DOHH2 (cell line): ENCODE results near the gene TESK2.

Experiments
- H3F3A ChIP-seq: fragments of 200-600 bp; sonication (generic), shearing (Covaris generic); 2 replicates; pipeline ENCODE4 v1.6.0; 2016; ENCODE audit warnings: antibody characterized with exemption, mild to moderate bottlenecking; ENCODE audit not compliant: control insufficient read depth, insufficient read depth
- H3K27ac ChIP-seq: fragments of 200-600 bp; sonication (generic); 2 replicates; pipeline ENCODE4 v1.5.1; 2014; ENCODE audit warnings: low read depth, mild to moderate bottlenecking, low read length, moderate library complexity
- H3K27me3 ChIP-seq: fragments of 200-600 bp; sonication (generic); 2 replicates; pipeline ENCODE4 v1.6.1; 2014; ENCODE audit warnings: mild to moderate bottlenecking, low read length, mixed read lengths; ENCODE audit not compliant: control insufficient read depth
- H3K36me3 ChIP-seq: fragments of 200-600 bp; sonication (generic); 2 replicates; pipeline ENCODE4 v1.6.1; 2014; ENCODE audit warnings: mild to moderate bottlenecking, low read length, moderate library complexity, mixed read lengths; ENCODE audit not compliant: control insufficient read depth
- H3K4me1 ChIP-seq: fragments of 200-600 bp; sonication (generic); 2 replicates; pipeline ENCODE4 v1.6.1; 2014; ENCODE audit warnings: mild to moderate bottlenecking, low read length, mixed read lengths; ENCODE audit not compliant: control insufficient read depth
- H3K4me2 ChIP-seq: fragments of 200-600 bp; sonication (generic); 2 replicates; pipeline ENCODE4 v1.6.0; 2014; ENCODE audit warnings: mild to moderate bottlenecking, low read length, moderate library complexity
- H3K4me3 ChIP-seq: fragments of 200-600 bp; sonication (generic); 2 replicates; pipeline ENCODE4 v1.5.1; 2014; ENCODE audit warnings: mild to moderate bottlenecking, low read length, mixed read lengths
- H3K79me2 ChIP-seq: fragments of 200-600 bp; sonication (generic); 2 replicates; pipeline ENCODE4 v1.6.1; 2014; ENCODE audit warnings: mild to moderate bottlenecking, low read length, mixed read lengths; ENCODE audit not compliant: control insufficient read depth
- H3K9me2 ChIP-seq: fragments of 200-600 bp; sonication (generic); replicated peaks from 2 replicates; pipeline ENCODE4 v1.6.1; 2014; ENCODE audit warnings: mild to moderate bottlenecking, low read length, mixed read lengths; ENCODE audit not compliant: control insufficient read depth
- H3K9me3 ChIP-seq: fragments of 200-600 bp; sonication (generic); 2 replicates; pipeline ENCODE4 v1.6.1; 2014; ENCODE audit warnings: antibody characterized with exemption, low read length, mixed read lengths; ENCODE audit not compliant: control insufficient read depth, insufficient read depth
- H4K20me1 ChIP-seq: fragments of 200-600 bp; sonication (generic); 2 replicates; pipeline ENCODE4 v1.6.0; 2014; ENCODE audit warnings: low read depth, mild to moderate bottlenecking, antibody characterized with exemption, low read length, moderate library complexity; ENCODE audit not compliant: control insufficient read depth, insufficient read depth
- EZH2phosphoT487 ChIP-seq: fragments of 200-600 bp; sonication (generic); IDR thresholded peaks from 2 replicates; pipeline ENCODE4 v1.6.1; 2017; ENCODE audit warnings: borderline replicate concordance, mild to moderate bottlenecking, antibody characterized with exemption, low read length, moderate library complexity, mixed read lengths
- TF ChIP-seq, protein P1 (sequence below): fragments of 200-600 bp; sonication (generic); IDR thresholded peaks from one replicate; pipeline ENCODE4 v1.5.1; 2014; ENCODE audit warnings: antibody characterized with exemption, mild to moderate bottlenecking, low read depth, low read length; ENCODE audit not compliant: poor library complexity, severe bottlenecking

TESK2 gene

GRCh38 chr1:45380730-45381129 is 110.2 kb downstream of the TESK2 start:
- Histone ChIP-seq H3K4me2 (no peak overlapping the region), H4K20me1 (no peaks in the 10 kb centered on the region), H3K9me2 (no peaks in the 10 kb centered on the region), H3K4me3 (no peak overlapping the region), H3K9me3 (no peaks in the 10 kb centered on the region), H3K4me1 (no peaks in the 10 kb centered on the region), H3K27me3 (no peaks in the 10 kb centered on the region), H3K36me3 (no peaks in the 10 kb centered on the region), H3F3A (no peaks in the 10 kb centered on the region), H3K79me2 (no peaks in the 10 kb centered on the region), H3K27ac (no peak overlapping the region)
- no peak for TF ChIP-seq EZH2phosphoT487
- TF ChIP-seq, protein P1, sequence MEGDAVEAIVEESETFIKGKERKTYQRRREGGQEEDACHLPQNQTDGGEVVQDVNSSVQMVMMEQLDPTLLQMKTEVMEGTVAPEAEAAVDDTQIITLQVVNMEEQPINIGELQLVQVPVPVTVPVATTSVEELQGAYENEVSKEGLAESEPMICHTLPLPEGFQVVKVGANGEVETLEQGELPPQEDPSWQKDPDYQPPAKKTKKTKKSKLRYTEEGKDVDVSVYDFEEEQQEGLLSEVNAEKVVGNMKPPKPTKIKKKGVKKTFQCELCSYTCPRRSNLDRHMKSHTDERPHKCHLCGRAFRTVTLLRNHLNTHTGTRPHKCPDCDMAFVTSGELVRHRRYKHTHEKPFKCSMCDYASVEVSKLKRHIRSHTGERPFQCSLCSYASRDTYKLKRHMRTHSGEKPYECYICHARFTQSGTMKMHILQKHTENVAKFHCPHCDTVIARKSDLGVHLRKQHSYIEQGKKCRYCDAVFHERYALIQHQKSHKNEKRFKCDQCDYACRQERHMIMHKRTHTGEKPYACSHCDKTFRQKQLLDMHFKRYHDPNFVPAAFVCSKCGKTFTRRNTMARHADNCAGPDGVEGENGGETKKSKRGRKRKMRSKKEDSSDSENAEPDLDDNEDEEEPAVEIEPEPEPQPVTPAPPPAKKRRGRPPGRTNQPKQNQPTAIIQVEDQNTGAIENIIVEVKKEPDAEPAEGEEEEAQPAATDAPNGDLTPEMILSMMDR: no peak

GRCh38 chr1:45380125-45380524 is 110.8 kb downstream of the TESK2 start:
- Histone ChIP-seq H3K36me3 (no peaks in the 10 kb centered on the region), H3K4me2 (no peak overlapping the region), H3K4me1 (peaks cover 4% of the 10 kb centered on the region; the same call in 1 of the 2 replicates), H3K27me3 (no peaks in the 10 kb centered on the region), H3K9me3 (no peaks in the 10 kb centered on the region), H3F3A (no peaks in the 10 kb centered on the region), H4K20me1 (no peaks in the 10 kb centered on the region), H3K79me2 (no peaks in the 10 kb centered on the region), H3K9me2 (no peaks in the 10 kb centered on the region), H3K4me3 (no peak overlapping the region), H3K27ac (no peak overlapping the region)
- no peak for TF ChIP-seq EZH2phosphoT487
- TF ChIP-seq, protein P1: no peak

DNA sequence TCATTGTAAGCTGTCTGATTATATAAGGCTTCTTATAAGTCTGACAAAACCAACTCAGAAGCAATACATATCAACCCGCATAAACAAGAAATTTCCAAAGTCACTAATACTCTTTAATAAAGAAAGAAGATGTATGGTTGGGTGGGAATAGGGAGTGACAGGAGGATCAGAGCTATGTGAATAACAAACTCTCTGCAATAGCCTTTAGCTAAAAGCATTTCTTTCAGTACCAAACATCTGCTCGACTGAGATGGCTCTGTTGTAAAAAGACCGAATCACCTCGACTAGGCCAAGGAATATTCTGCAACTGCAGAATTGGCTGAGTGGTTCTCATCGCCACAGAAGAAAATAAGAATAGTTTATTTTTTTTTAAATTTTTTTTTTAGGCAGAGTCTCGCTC is 111.4 kb downstream of the TESK2 start:
- peaks cover 6% of the 10 kb centered on the region; the same call in 1 of the 2 replicates for H3K4me1 ChIP-seq
- H3K9me2 ChIP-seq: no peaks in the 10 kb centered on the region
- no peak overlapping the region for H3K4me2 ChIP-seq
- no peak overlapping the region for H3K4me3 ChIP-seq
- no peaks in the 10 kb centered on the region for H3K9me3 ChIP-seq
- no peak overlapping the region for H3K27ac ChIP-seq
- H3K79me2 ChIP-seq: no peaks in the 10 kb centered on the region
- TF ChIP-seq EZH2phosphoT487: no peak
- TF ChIP-seq, protein P1: no peak
- no peaks in the 10 kb centered on the region for H3K27me3 ChIP-seq
- H4K20me1 ChIP-seq: no peaks in the 10 kb centered on the region
- no peaks in the 10 kb centered on the region for H3K36me3 ChIP-seq
- H3F3A ChIP-seq: 0 out of 2 replicates have a peak, but pooled peaks cover 1% of the 10 kb centered on the region

DNA sequence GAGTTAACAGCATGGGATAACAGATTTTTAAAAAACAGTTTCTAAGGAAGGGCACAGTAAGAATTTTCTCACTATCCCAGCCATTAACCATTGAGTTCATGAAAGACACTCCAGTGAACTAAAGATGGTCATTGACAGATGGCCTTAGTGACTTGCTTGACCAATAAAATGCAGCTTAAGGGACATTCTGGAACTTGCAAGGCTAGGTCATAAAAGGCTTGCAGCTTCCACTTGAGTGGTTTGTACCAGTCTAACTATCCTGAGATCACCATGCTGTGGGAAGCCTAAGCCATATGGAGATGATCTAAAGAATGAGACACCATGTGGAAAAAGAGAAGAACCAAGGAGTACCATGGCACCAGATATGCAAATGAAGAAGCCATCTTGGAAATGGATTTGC is 112.8 kb downstream of the TESK2 start:
- Histone ChIP-seq H3K9me3 (no peaks in the 10 kb centered on the region), H3K9me2 (no peaks in the 10 kb centered on the region), H3F3A (0 out of 2 replicates have a peak, but pooled peaks cover 3% of the 10 kb centered on the region), H3K4me3 (no peak overlapping the region), H3K27me3 (no peaks in the 10 kb centered on the region), H3K36me3 (no peaks in the 10 kb centered on the region), H3K27ac (no peak overlapping the region), H3K4me2 (no peak overlapping the region), H3K79me2 (no peaks in the 10 kb centered on the region), H4K20me1 (no peaks in the 10 kb centered on the region), H3K4me1 (peaks cover 6% of the 10 kb centered on the region; the same call in 1 of the 2 replicates)
- TF ChIP-seq, protein P1: no peak
- TF ChIP-seq EZH2phosphoT487: no peak
